Fibroblast of lung (primary cell): Measurements from ENCODE around the gene TBC1D22A. TPM values are rescaled to one million over a fixed set of nuclear protein-coding genes. Genes with fewer than 3 reads are reported as not detected.

Experiments
- DNase-seq, 2 donors: peaks; one replicate each; pipeline versions ENCODE4 v3.0.0 to v3.0.0-alpha.2; 2010; ENCODE audit warnings: low read depth in 2 of 2
- H2AFZ ChIP-seq: 2 replicates; pipeline ENCODE4 v1.5.1; 2012; ENCODE audit warnings: low read length, control low read depth, inconsistent platforms
- H3K27ac ChIP-seq: 2 replicates; pipeline ENCODE4 v1.5.1; 2011; ENCODE audit warnings: low read length, control low read depth; ENCODE audit not compliant: insufficient read depth
- H3K27me3 ChIP-seq: 2 replicates; pipeline ENCODE4 v1.5.1; 2011; ENCODE audit warnings: mild to moderate bottlenecking, low read length; ENCODE audit not compliant: control insufficient read depth, insufficient read depth
- H3K36me3 ChIP-seq: 2 replicates; pipeline ENCODE4 v1.5.1; 2011; ENCODE audit warnings: low read length; ENCODE audit not compliant: control insufficient read depth, insufficient read depth
- H3K4me1 ChIP-seq: 2 replicates; pipeline ENCODE4 v1.5.1; 2011; ENCODE audit warnings: low read length; ENCODE audit not compliant: control insufficient read depth, insufficient read depth; ENCODE audit errors: extremely low read depth
- H3K4me2 ChIP-seq: 2 replicates; pipeline ENCODE4 v1.5.1; 2011; ENCODE audit warnings: low read length, control low read depth; ENCODE audit not compliant: insufficient read depth; ENCODE audit errors: extremely low read depth
- H3K4me3 ChIP-seq, 4 experiments: fragments of 200-600 bp in 1 of 4; sonication (generic) in 1 of 4; replicated peaks in 1 of 4; 2 replicates each; pipeline ENCODE4 v1.5.1; 2011 to 2016; ENCODE audit warnings: low read length in 4 of 4, low read depth in 3 of 4, mild to moderate bottlenecking in 3 of 4, control low read depth in 2 of 4, inconsistent platforms in 1 of 4, mixed read lengths in 1 of 4; ENCODE audit not compliant: insufficient read depth in 1 of 4; ENCODE audit errors: control extremely low read depth in 1 of 4
- H3K79me2 ChIP-seq: 2 replicates; pipeline ENCODE4 v1.5.1; 2012; ENCODE audit warnings: mild to moderate bottlenecking, low read length, inconsistent platforms; ENCODE audit not compliant: control insufficient read depth, insufficient read depth
- H3K9ac ChIP-seq: 2 replicates; pipeline ENCODE4 v1.5.1; 2011; ENCODE audit warnings: mild to moderate bottlenecking, low read length, control low read depth; ENCODE audit not compliant: insufficient read depth
- H3K9me3 ChIP-seq: 2 replicates; pipeline ENCODE4 v1.5.1; 2012; ENCODE audit warnings: low read depth, low read length; ENCODE audit not compliant: control insufficient read depth, insufficient read depth
- H4K20me1 ChIP-seq: 2 replicates; pipeline ENCODE4 v1.5.1; 2011; ENCODE audit warnings: low read length; ENCODE audit not compliant: control insufficient read depth, insufficient read depth; ENCODE audit errors: extremely low read depth
- CTCF ChIP-seq, 2 donors: IDR thresholded peaks in 1 of 2; conservative IDR thresholded peaks in 1 of 2; 1 replicate in 1 of 2; 2 replicates in 1 of 2; pipeline ENCODE4 v1.5.1; 2011 to 2012; ENCODE audit warnings: low read length in 2 of 2, control low read depth in 1 of 2, inconsistent platforms in 1 of 2, low read depth in 1 of 2, mild to moderate bottlenecking in 1 of 2
- EZH2 ChIP-seq: IDR thresholded peaks from 2 replicates; pipeline ENCODE4 v1.5.1; 2012; ENCODE audit warnings: low read length, control low read depth, mild to moderate bottlenecking; ENCODE audit errors: missing control alignments
- polyA plus RNA-seq, 2 donors: library from polyadenylated mRNA; depleted of rRNA in 1 of 2; stranded (reverse) in 1 of 2; unstranded in 1 of 2; fragments of >200 nt; gene quantifications; 2 replicates each; pipeline ENCODE4 v1.2.1, GENCODE V29; 2011 to 2012; ENCODE audit warnings: missing spikeins in 1 of 2
- total RNA-seq: library from RNA; depleted of rRNA; stranded (reverse); fragments of >200 nt; gene quantifications from 2 replicates; pipeline ENCODE4 v1.2.1, GENCODE V29; 2014

TBC1D22A gene
- total and polyA plus RNA-seq, 2 donors (not counting 1 experiment from before 2014, with no cell fraction given), result 11.6 to 17.6 TPM

- H3K9me3 ChIP-seq, result no peaks in the 10 kb centered on the region
- no peak overlapping the region for H2AFZ ChIP-seq
- no peak overlapping the region for H3K27ac ChIP-seq
- no peak overlapping the region for H3K4me3 ChIP-seq
- no peak for TF ChIP-seq CTCF (conservative IDR thresholded peaks at IDR 0.05 in 1 of 2, IDR thresholded peaks at IDR 0.05 in 1 of 2; ENCODE audit: low read depth in 1 of 2, low read length in 2 of 2)
- no peak for TF ChIP-seq EZH2
- H3K9ac ChIP-seq, result no peak overlapping the region
- no peaks in the 10 kb centered on the region for H3K4me1 ChIP-seq
- no peak for DNase-seq
- no peaks in the 10 kb centered on the region for H3K27me3 ChIP-seq
- no peaks in the 10 kb centered on the region for H3K36me3 ChIP-seq
- no peaks in the 10 kb centered on the region for H4K20me1 ChIP-seq
- no peaks in the 10 kb centered on the region for H3K79me2 ChIP-seq
- no peak overlapping the region for H3K4me2 ChIP-seq
Measured at GRCh38 chr22:47056361-47056760, 293.9 kb downstream of the TBC1D22A start.

GRCh38 chr22:47056776-47057470 is 294.5 kb downstream of the TBC1D22A start:
- Histone ChIP-seq H3K27me3 (no peaks in the 10 kb centered on the region), H3K4me2 (no peak overlapping the region), H2AFZ (no peak overlapping the region), H3K36me3 (no peaks in the 10 kb centered on the region), H3K27ac (no peak overlapping the region), H3K4me1 (no peaks in the 10 kb centered on the region), H4K20me1 (no peaks in the 10 kb centered on the region), H3K79me2 (no peaks in the 10 kb centered on the region), H3K9ac (no peak overlapping the region), H3K9me3 (no peaks in the 10 kb centered on the region), H3K4me3 (no peak overlapping the region)
- no peak for DNase-seq
- TF ChIP-seq CTCF (conservative IDR thresholded peaks at IDR 0.05 in 1 of 2, IDR thresholded peaks at IDR 0.05 in 1 of 2; ENCODE audit: low read depth in 1 of 2, low read length in 2 of 2) (no peak), EZH2 (no peak)

GRCh38 chr22:47057916-47058585 is 295.6 kb downstream of the TBC1D22A start:
- Histone ChIP-seq H3K79me2 (no peaks in the 10 kb centered on the region), H3K27me3 (no peaks in the 10 kb centered on the region), H4K20me1 (no peaks in the 10 kb centered on the region), H3K4me3 (no peak overlapping the region), H3K9ac (no peak overlapping the region), H3K27ac (no peak overlapping the region), H3K9me3 (no peaks in the 10 kb centered on the region), H3K4me1 (no peaks in the 10 kb centered on the region), H3K4me2 (no peak overlapping the region), H2AFZ (no peak overlapping the region), H3K36me3 (no peaks in the 10 kb centered on the region)
- DNase-seq, result no peak
- TF ChIP-seq EZH2 (no peak), CTCF (conservative IDR thresholded peaks at IDR 0.05 in 1 of 2, IDR thresholded peaks at IDR 0.05 in 1 of 2; ENCODE audit: low read depth in 1 of 2, low read length in 2 of 2) (no peak)
